Adrenal gland (tissue), 12 donors: ENCODE results near the gene MMP8. TPM values are rescaled to one million over a fixed set of nuclear protein-coding genes. Genes with fewer than 3 reads are reported as not detected.
A peak's percentile ranks its signal among the peaks of the same experiment; 100 is the strongest.

Source experiments
- DNase-seq, 7 donors: peaks; one replicate each; pipeline ENCODE4 v3.0.0-alpha.2; 2019 to 2020
- H3K27ac ChIP-seq, 5 donors: fragments of 200-600 bp; sonication (generic) in 4 of 5; 1 replicate in 3 of 5; 2 replicates in 2 of 5; pipeline versions ENCODE4 v1.5.1 to v1.8.0; 2016 to 2020; ENCODE audit warnings: mild to moderate bottlenecking in 1 of 5
- H3K27me3 ChIP-seq: fragments of 200-600 bp; 2 replicates; pipeline ENCODE4 v1.8.0; 2021
- H3K36me3 ChIP-seq, 2 donors: fragments of 200-600 bp; replicated peaks in 1 of 2; 1 replicate in 1 of 2; 2 replicates in 1 of 2; pipeline versions ENCODE4 v1.5.1 to v1.8.0; 2018 to 2022
- H3K4me1 ChIP-seq, 2 donors: fragments of 200-600 bp; replicated peaks in 1 of 2; 1 replicate in 1 of 2; 2 replicates in 1 of 2; pipeline versions ENCODE4 v1.5.1 to v1.8.0; 2018 to 2021
- H3K4me3 ChIP-seq, 4 donors: fragments of 200-600 bp; sonication (generic) in 3 of 4; one replicate each; pipeline ENCODE4 v1.5.1; 2016 to 2018
- H3K9me3 ChIP-seq, 3 donors: fragments of 200-600 bp; sonication (generic) in 1 of 3; replicated peaks in 1 of 3; 1 replicate in 2 of 3; 2 replicates in 1 of 3; pipeline versions ENCODE4 v1.5.1 to v1.8.0; 2016 to 2021
- POLR2A ChIP-seq, 2 donors: fragments of 450-650 bp; IDR thresholded peaks; one replicate each; pipeline ENCODE4 v1.6.1; 2017; ENCODE audit warnings: antibody characterized with exemption in 2 of 2, mild to moderate bottlenecking in 2 of 2, moderate library complexity in 1 of 2
- WGBS, 4 donors: extraction: QIAGEN DNeasy Blood & Tissue Kit in 2 of 4; methylation state at CpG; one replicate each; pipeline versions ENCODE4 v1.1.5 to v1.1.7; 2013 to 2017; 5-methylcytosine and 5-hydroxymethylcytosine counted together
- intact Hi-C, 2 donors: fragments of 100-400 bp; cut with DNase I; formaldehyde crosslinking; loops; one replicate each; pipeline versions ENCODE4 v1.14.1 to v1.15.0; 2022 to 2023
- polyA plus RNA-seq, 3 donors: library from polyadenylated mRNA; stranded (reverse); fragments of 200-250 nt in 2 of 3; fragments of 350-450 nt in 1 of 3; fragmentation: Illumina TruSeq in 1 of 3; extraction: RNeasy Lipid Tissue Mini Kit (QIAGEN cat#74804) in 1 of 3; gene quantifications; one replicate each; pipeline ENCODE4 v1.2.3, GENCODE V29; 2013 to 2014
- total RNA-seq, 9 donors: library from RNA; depleted of rRNA in 4 of 9; stranded (reverse); fragments of >200 nt in 4 of 9; fragments of 120-200 nt in 1 of 9; fragmentation: NEBNext Ultra II Directional in 1 of 9; extraction: Animal tissue kit (Norgen Biotek cat#: 25700) in 1 of 9; gene quantifications; one replicate each; pipeline versions ENCODE4 v1.1.0 to v1.2.4, GENCODE V29; 2013 to 2023
- TF ChIP-seq, protein P1 (sequence below), 6 experiments: fragments of 450-650 bp in 4 of 6; fragments of 200-600 bp in 2 of 6; sonication (generic) in 1 of 6; IDR thresholded peaks; 1 replicate in 5 of 6; 2 replicates in 1 of 6; pipeline versions ENCODE4 v1.5.1 to v1.8.0; 2016 to 2021; ENCODE audit warnings: antibody characterized with exemption in 6 of 6, mild to moderate bottlenecking in 2 of 6, moderate library complexity in 1 of 6
- donor health status: healthy with polysubstance abuse.
- donor health status: Bipolar disorder and iron deficiency.
- donor health status: DM: yes; HTN: yes; CAD: no.
- donor health status: DM: no; HTN: no; CAD: no.
- donor health status: DM: no; HTN: no; CAD: no.
- donor health status: DM: yes; HTN: yes; CAD: no.

MMP8 gene
- total and polyA plus RNA-seq, 12 donors: 0.08 to 1.4 (median 0.23) TPM; not detected in 7

- WGBS, 4 donors: 81 to 94% (median 84%) methylated on average over 2 of the region's 2 CpGs
- Histone ChIP-seq H3K9me3 (no peaks in the 10 kb centered on the region), H3K27ac (no peak overlapping the region), H3K4me3 (peak overlapping the region in 1 of 4 donors; percentile 3), H3K27me3 (no peaks in the 10 kb centered on the region), H3K36me3 (no peaks in the 10 kb centered on the region), H3K4me1 (no peaks in the 10 kb centered on the region)
- intact Hi-C loops: no loop called here
- TF ChIP-seq POLR2A (IDR thresholded peaks at IDR 0.05): no peak
- TF ChIP-seq, protein P1, sequence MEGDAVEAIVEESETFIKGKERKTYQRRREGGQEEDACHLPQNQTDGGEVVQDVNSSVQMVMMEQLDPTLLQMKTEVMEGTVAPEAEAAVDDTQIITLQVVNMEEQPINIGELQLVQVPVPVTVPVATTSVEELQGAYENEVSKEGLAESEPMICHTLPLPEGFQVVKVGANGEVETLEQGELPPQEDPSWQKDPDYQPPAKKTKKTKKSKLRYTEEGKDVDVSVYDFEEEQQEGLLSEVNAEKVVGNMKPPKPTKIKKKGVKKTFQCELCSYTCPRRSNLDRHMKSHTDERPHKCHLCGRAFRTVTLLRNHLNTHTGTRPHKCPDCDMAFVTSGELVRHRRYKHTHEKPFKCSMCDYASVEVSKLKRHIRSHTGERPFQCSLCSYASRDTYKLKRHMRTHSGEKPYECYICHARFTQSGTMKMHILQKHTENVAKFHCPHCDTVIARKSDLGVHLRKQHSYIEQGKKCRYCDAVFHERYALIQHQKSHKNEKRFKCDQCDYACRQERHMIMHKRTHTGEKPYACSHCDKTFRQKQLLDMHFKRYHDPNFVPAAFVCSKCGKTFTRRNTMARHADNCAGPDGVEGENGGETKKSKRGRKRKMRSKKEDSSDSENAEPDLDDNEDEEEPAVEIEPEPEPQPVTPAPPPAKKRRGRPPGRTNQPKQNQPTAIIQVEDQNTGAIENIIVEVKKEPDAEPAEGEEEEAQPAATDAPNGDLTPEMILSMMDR (IDR thresholded peaks at IDR 0.05): no peak
- DNase-seq: no peak
Measured at GRCh38 chr11:102685754-102686153, 39.0 kb downstream of the MMP8 start.

- TF ChIP-seq, protein P1 (IDR thresholded peaks at IDR 0.05): no peak
- no peak for TF ChIP-seq POLR2A (IDR thresholded peaks at IDR 0.05)
- no peak for DNase-seq
- no peaks in the 10 kb centered on the region for H3K9me3 ChIP-seq
- H3K27ac ChIP-seq: no peak overlapping the region
- H3K4me3 ChIP-seq: no peak overlapping the region
- 53 to 58% (median 57%) methylated on average over 3 of the region's 3 CpGs for WGBS, 4 donors
- no peaks in the 10 kb centered on the region for H3K4me1 ChIP-seq
- no peaks in the 10 kb centered on the region for H3K36me3 ChIP-seq
- H3K27me3 ChIP-seq: no peaks in the 10 kb centered on the region
- intact Hi-C loops: no loop called here
Measured at GRCh38 chr11:102685338-102685737, 39.4 kb downstream of the MMP8 start.

GRCh38 chr11:102683277-102683676 is 41.5 kb downstream of the MMP8 start:
- intact Hi-C loops: no loop called here

DNA sequence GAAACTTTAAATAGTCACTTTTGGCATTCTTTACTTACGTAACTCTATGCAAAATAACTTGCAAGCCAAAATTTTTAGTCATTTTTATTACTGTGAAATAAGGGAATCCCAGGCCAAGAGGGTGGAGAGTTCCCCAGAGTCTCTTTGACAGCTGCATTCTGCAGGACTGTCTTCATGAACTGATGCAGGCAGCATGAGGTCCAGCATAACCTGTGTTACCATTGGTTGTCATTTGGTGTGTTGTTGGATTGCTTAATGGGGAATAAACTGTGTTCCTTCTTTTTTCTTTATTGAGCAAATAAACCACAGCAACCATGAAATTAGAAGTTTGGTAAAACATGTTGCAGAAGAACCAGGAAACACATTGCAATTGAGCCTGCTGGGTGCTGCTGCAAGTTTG is 43.8 kb downstream of the MMP8 start:
- 8 to 56% (median 39%) methylated on average over 1 of the region's 1 CpG for WGBS, 4 donors
- H3K9me3 ChIP-seq: no peaks in the 10 kb centered on the region
- H3K36me3 ChIP-seq: no peaks in the 10 kb centered on the region
- H3K4me1 ChIP-seq: no peaks in the 10 kb centered on the region
- DNase-seq: no peak
- intact Hi-C loops: no loop called here
- no peak overlapping the region for H3K27ac ChIP-seq
- no peaks in the 10 kb centered on the region for H3K27me3 ChIP-seq
- TF ChIP-seq POLR2A (IDR thresholded peaks at IDR 0.05): no peak
- TF ChIP-seq, protein P1 (IDR thresholded peaks at IDR 0.05): no peak
- H3K4me3 ChIP-seq: no peak overlapping the region

More at GRCh38 chr11:102683277-102683676, 41.5 kb downstream of the MMP8 start:
- Histone ChIP-seq H3K4me3 (no peak overlapping the region), H3K27ac (no peak overlapping the region), H3K4me1 (no peaks in the 10 kb centered on the region), H3K27me3 (no peaks in the 10 kb centered on the region), H3K9me3 (no peaks in the 10 kb centered on the region), H3K36me3 (no peaks in the 10 kb centered on the region)
- TF ChIP-seq, protein P1 (IDR thresholded peaks at IDR 0.05): no peak
- no peak for TF ChIP-seq POLR2A (IDR thresholded peaks at IDR 0.05)
- no peak for DNase-seq
- 52 to 72% (median 63%) methylated on average over 4 of the region's 4 CpGs for WGBS, 4 donors
